G401 (cell line): ENCODE results near the gene CEP83. TPM values are rescaled to one million over a fixed set of nuclear protein-coding genes. Genes with fewer than 3 reads are reported as not detected.
"Not testable (repeated sequence)": the region's sequence is repeated elsewhere in the genome, so short reads cannot be mapped to it uniquely, and the experiment has no call there.

Source experiments
- DNase-seq: peaks from one replicate; pipeline ENCODE4 v3.0.0-alpha.2; 2015; ENCODE audit warnings: low spot score
- in situ Hi-C: cut with HindIII; loops from 2 replicates; pipeline ENCODE4 v1.10.0; 2016; ENCODE audit warnings: low sequenced_read_pairs, mixed read lengths
- total RNA-seq: library from RNA; depleted of rRNA; stranded (reverse); fragments of >200 nt; shearing (Covaris generic); gene quantifications from 2 replicates; pipeline ENCODE4 v1.2.3, GENCODE V29; 2014; rRNA removed

Gene CEP83, protein sequence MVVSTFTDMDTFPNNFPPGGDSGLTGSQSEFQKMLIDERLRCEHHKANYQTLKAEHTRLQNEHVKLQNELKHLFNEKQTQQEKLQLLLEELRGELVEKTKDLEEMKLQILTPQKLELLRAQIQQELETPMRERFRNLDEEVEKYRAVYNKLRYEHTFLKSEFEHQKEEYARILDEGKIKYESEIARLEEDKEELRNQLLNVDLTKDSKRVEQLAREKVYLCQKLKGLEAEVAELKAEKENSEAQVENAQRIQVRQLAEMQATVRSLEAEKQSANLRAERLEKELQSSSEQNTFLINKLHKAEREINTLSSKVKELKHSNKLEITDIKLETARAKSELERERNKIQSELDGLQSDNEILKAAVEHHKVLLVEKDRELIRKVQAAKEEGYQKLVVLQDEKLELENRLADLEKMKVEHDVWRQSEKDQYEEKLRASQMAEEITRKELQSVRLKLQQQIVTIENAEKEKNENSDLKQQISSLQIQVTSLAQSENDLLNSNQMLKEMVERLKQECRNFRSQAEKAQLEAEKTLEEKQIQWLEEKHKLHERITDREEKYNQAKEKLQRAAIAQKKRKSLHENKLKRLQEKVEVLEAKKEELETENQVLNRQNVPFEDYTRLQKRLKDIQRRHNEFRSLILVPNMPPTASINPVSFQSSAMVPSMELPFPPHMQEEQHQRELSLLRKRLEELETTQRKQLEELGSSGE
- 16.1 and 20.2 TPM in 2 replicates for total RNA-seq

DNA sequence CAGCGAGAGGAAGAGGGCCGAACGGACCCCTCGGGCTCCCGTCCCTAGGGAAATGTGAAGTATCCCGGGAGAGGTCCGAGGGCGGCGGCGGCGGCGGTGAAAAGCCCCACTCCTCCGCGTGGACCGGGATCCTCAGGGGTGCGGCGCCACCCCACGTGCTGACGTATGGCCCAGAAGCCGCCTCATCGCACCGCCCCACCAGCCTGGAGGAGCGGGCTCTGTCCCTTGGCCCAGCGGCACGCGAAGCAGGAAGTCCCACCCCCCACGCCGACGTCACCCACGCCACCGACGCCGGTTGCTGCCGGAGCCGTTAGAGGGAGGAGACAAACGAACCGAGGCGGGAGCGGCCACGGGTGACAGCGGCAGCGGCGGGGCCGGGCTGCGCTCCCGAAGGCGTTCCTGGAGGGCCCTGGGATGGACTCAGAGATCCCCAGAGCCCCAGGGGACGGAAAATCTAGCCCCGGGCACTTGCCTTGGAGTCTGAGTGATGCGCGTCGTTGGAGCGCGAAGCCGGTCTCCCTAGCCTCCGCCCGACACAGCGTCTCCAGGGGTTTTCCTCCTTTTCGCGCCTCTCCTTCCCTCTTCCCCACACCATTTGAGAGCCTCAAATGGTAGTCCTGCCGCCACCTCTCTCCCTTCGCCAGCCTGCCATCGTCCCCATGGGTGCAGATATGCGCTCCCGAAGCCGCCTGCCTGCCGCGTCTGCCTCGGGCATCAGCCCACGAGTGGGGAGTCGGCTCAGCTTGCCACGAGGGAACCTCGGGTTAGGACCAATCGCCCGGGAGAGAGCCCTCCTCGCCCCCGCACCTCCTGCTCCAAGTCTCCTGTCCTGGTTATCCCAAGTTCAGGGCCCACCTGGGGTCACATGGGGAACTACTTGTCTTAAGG, at the start of gene CEP83:
TSS of gene CEP83 (minus strand) at position 140 of the 888 bp plus-strand sequence. CDS start 47,377 bp downstream, outside the sequence.
- in situ Hi-C loops = no loop called here

DNA sequence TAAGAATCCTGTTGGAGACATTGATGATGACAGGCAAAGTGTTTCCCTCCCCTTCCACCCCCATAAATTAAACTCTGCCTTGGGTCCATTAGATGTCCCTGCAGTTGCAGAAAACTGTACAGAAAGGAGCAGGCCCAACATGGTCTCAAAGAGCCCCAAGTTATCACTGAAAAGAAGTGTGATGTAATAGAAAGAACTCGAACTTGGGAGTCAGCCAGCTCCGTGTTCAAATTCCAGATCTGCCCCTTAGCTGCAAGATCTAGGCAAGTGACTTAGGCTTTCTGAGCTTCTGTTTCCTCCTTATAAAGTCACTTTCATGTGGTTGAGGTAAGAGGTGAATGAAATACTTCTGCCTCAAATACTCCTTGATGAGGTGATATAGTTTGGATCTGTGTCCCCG, 49.6 kb upstream of the CEP83 start:
- in situ Hi-C loops = no loop called here
- no peak for DNase-seq

More for the DNA sequence above, at the start of gene CEP83:
- DNase-seq = peak; percentile 97

DNA sequence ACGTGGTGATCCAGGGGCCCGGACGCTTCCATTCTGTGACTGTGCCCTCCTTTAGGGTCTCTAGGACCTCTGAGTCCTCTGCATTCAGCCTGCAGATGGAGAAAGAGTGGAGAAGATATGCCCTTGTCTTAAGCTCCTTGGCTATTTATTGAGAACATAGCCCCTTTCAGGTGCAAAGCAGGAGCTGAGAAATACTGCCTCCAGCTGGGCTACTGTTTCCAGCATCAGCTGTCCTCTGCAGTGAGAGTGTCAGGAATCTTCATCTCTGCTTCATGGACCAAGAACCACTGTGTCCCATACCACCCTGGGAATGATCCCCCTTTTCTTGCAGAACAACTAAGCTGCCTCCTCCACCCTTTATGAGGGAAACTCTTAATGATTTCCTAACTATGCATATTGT, 47.8 kb upstream of the CEP83 start:
- in situ Hi-C loops = no loop called here
- no peak for DNase-seq

DNA sequence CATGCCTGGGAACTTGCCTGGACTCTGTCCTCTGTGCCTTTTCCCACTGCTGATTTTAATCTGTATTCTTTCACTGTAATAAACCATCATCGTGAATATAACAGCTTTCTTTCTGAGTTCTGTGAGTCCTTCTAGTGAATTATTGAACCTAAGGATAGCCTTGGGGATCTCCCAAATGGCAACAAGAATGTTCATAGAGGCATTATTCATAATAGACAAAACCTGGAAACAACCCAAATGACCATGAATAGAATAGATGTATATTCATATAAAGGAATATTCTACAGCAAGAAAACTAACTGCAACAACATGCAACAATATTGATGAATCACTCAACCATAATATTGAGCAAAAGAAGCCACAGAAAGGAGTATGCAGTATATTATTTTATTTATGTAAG, 44.7 kb upstream of the CEP83 start:
- no peak for DNase-seq

DNA sequence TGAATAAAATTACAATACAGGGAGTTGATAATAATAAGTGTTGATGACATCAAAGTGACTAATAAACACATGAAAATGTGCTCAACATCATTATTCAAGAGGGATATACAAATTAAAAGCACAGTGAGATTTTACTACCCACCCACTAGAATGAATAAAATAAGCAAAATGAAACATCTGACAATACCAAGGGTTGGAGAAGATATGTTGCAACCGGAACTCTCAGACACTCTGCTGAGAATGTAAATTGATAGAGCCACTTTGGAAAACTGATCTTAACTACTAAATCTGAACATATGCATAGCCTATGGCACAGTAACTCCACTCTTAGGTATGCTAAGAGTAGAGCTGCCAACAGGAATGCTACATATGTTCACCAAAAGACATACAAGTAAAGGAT, 44.0 kb upstream of the CEP83 start:
- DNase-seq = no peak
- in situ Hi-C loops = no loop called here

More for the DNA sequence above, 44.7 kb upstream of the CEP83 start:
- in situ Hi-C loops = no loop called here

DNA sequence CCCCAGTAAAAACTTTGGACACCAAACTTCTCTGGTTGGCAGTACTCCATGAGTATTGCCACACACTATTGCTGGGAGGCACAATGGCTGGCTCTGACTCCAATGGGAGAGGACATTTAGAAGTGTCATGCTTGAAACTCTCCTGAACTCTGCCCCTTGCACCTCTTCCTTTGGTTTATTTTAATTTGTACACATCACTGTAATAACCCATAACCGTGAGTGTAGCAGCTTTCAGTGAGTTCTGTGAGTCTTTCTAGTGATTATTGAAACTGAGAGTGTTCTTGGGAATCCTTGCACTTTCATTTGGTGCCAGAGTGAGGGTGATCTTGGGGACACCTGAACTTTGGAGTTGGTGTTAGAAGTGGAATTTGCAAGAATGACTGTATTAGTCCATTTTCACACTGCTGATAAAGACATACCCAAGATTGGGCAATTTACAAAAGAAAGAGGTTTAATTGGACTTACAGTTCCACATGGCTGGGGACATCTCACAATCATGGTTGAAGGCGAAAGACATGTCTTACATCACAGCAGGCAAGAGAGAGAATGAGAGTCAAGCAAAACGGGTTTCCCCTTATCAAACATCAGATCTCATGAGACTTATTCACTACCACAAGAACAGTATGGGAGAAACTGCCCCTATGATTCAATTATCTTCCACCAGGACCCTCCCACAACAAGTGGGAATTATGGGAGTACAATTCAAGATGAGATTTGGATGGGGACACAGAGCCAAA, 41.3 kb upstream of the CEP83 start:
- DNase-seq = no peak
- in situ Hi-C loops = no loop called here

DNA sequence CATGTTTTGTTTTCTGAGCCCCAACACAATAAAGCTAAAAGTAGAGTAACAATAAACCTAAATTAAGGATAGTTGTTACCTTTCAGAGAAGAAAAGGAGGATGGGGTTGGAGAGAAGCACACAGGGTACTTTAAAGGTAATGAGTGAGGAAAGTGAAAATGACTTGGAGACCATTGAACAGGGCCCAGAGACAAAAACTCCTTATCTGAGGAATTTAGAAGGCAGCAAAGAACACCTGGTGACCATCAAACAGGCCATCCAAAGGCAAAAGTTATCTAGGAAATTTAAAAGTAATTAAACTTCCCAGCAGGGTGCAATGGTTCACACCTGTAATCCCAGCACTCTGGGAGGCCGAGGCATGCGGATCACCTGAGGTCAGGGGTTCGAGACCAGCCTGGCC, 39.0 kb upstream of the CEP83 start:
- DNase-seq = no peak
- in situ Hi-C loops = no loop called here

DNA sequence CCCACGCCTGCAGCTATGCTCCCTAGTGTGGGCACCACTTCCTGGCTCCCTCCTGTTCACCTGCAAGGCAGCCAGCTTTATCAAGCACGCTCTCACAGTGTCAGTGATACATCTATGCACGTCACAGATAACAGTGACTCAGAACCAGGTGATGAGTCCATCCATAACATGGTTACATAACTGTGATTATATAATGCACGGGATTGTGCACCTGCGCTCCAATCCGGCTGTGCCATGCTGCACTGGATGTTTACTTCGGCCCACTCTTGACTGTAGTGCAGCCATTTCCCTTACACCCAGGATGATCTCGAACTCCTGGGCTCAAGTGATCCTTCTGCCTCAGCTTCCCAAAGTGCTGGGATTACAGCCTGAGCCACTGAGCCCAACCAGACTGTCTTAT, 38.4 kb upstream of the CEP83 start:
- in situ Hi-C loops = no loop called here
- DNase-seq = no peak

DNA sequence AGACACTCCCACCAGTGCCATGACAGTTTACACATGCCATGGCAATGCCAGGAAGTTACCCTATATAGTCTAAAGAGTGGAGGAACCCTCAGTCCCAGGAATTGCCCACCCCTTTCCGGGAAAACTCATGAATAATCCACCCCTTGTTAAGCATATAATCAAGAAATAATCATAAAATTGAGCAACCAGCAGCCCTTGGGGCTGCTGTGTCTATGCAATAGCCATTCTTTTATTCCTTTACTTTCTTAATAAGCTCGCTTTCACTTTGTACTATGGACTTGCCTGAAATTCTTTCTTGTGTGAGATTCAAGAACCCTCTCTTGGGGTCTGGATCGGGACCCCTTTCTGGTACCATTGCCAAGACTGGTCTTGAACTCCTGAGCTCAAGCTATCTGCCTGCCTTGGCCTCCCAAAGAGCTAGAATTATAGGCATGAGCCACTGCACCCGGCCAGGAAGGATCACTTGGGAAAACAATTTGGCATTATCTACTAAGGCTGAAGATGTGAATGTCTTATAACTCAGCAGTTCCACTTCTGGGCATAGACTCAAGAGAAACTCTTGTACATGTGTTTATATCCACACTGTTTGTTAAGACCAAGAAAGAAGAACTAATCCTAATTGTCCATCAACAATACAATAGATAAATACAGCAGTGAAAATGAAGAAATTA, 35.9 kb upstream of the CEP83 start:
- no peak for DNase-seq
- in situ Hi-C loops = no loop called here

DNA sequence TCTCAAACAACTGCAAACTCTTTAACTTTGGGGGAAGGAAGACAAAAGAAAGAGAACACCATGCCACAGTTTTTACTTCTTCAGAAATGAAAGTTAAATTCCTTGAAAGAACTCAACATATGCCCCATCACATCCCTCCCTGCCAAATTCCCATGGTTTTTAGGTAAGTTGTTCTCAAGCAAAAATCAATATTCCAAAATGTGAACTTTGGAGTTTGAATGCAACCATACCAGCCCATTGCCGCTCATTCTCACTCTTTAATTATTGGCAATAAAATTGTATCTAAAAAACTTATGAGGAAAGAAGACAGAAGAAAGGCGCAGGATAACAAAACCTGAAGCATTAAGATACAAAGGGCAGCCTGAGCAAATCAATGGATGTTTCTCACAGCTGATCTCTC, 31.8 kb upstream of the CEP83 start:
- in situ Hi-C loops = no loop called here
- DNase-seq = no peak

DNA sequence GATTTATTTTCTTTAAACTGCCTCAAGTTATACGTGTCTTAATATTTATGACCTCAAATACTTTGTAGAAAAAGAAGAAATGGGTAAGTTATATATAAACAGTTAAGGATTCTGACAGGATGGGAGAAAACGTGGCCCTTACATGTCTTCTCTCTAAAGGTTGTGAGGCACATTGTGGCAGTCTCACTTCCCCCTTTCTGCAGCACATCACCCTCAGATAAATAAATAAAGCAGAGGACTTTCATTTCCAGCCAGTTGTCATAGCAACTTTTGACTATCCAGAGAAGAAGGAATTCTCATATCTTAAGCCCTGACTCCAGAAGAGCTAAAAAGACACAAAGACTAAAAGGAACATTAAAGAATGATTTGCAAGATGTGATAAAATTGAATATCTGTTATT, 28.8 kb upstream of the CEP83 start:
- no peak for DNase-seq
- in situ Hi-C loops = no loop called here

DNA sequence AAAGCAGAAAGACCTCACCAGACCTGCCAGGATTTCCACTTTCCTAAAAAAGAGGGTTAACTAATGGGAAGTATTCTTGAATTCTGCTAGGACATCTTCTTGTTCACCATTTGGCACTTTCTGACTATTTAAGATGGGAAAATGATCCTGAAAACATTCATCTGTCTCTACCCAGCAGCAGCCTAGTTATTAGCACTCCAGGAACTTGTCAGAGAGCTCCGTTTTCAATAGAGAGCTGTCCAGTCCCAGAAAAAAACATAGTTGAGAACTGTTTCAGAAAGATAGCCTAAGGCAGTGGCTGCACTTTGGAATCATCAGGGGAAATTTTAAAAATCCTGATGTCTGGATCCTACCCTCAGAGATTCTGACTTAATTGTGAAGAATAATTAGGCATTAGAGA, 22.1 kb upstream of the CEP83 start:
- in situ Hi-C loops = no loop called here
- DNase-seq = no peak

DNA sequence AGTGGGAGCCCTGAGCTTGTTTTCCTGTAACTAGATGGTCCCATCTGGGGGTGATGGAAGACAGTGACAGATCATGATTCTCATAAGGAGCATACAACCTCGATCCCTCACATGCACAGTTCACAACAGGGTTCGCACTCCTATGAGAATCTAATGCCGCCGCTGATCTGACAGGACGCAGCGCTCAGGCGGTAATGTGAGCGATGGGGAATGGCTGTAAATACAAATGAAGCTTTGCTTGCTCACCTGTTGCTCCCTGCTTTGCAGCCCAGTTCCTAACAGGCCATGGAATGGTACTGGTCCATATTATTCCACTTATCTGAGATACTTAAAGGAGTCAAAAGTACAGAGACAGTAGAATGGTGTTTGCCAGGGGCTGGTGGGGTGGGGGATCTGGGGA, 9.9 kb upstream of the CEP83 start:
- in situ Hi-C loops = no loop called here

DNA sequence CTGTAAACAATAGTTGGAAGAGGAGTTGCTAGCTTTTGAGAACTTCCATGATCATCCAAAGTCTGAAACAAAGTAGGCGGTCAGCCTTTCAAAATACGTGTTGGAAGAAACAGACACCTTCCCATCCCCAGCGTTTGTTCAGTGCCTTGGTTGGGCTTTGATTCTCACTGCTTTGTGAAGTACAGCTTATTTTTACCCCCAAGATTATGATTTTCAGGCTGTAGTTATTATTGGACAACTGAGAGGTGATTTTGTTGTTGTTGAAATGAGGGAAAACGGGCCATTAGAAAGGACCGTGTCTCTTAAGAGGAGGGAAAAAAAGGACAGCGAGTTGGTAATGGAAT, 921 bp upstream of the CEP83 start:
- in situ Hi-C loops = no loop called here
- no peak for DNase-seq

More for the DNA sequence above, 9.9 kb upstream of the CEP83 start:
- DNase-seq = no peak

DNA sequence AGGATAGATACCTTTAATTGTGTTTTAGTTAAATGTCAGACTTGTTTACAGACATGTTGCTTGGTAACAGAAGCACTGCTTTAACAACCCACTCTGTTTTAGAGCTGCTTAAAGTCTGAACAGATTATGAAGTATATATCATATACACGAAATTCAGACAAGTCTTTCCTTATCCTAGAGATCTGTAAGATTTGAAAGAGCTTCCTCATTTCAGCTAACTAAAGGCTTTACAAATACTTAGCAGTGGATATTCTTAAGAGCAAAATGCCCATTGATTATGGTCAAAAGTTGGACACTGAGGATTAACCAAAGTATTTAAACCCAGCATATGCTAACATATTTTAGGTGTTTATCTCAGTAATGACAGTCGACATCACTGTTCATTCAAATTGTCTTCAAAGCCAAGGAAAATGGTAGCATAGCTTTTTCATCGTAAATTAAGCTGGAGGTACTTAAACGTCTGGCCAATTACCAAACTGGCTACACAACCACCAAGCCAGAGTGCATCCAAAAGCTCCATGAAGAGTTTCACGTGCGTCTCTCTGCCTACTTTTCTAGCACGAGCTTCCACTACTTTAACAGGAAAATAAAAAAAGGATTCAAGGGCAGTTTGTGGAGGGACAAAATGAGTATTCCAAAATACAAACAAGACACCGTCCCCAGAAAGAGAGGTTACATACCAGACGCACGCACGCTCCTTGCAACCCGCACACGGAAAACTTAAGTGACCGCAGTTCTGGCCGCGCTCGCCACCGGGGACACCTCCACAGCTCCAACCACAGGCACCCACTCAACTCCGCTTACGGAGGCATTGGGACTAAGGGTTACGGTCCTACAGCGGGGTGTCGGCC, 565 bp downstream of the CEP83 start:
- no peak for DNase-seq
- in situ Hi-C loops = no loop called here

DNA sequence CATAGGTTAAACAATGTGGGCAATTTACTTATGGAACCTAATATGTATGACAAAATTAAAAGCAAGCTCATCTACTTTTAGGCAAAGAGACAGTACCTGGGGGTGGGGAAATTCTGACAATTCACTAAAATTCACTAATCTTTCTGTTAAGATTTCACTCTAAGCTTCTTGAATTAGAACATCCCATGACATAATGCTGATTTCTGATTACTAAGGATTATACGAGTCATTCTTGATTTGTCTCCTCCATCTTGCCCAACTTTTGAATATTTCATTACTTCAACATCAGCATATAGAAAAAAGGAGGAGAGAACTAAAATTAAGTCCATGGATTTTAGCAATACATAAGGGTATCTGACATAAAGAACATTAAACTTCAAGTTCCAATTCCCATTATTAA, 2.4 kb downstream of the CEP83 start:
- no peak for DNase-seq
- in situ Hi-C loops = no loop called here

DNA sequence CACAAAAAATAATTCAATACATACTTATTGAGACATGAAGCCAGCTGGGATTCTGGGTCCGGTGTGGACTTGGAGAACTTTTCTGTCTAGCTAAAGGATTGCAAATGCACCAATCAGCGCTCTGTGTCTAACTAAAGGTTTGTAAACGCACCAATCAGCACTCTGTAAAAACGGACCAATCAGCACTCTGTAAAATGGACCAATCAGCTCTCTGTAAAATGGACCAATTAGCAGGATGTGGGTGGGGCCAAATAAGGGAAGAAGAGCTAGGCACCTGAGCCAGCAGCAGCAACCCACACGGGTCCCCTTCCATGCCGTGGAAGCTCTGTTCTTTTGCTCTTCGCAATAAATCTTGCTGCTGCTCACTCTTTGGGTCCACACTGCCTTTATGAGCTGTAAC, 5.3 kb downstream of the CEP83 start:
- DNase-seq, in situ Hi-C loops: not testable (repeated sequence)

DNA sequence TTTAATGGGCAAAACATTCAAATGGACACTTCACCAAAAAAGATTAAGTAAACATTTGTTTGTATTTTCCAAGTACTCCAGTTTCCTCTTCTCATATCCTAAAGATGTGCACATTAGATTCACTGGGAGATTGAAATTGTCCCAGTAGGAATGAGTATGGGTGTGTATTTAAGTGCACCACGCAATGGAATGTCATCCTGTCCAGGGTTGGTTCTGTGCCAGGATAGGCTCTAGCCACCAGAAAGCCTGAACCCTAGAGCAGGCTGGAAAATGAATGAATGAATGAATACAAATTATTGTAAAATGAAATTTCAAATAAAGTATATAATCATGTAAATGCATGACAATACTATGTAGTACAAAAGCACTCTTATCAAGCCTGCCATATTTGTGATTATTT, 14.0 kb downstream of the CEP83 start:
- in situ Hi-C loops = no loop called here
- DNase-seq = no peak
